ENCODE data around the gene SCML1. TPM values are rescaled to one million over a fixed set of nuclear protein-coding genes. Genes with fewer than 3 reads are reported as not detected.

SCML1 gene
- total RNA-seq, result 10 to 100 TPM; 14.9 to 18.8 (median 16.6) TPM

- Histone ChIP-seq H3K9me3 (no peaks in the 10 kb centered on the region), H3K4me3 (peak within 1 kb of the TSS; percentile 43 to 68 (median 50)), H3K4me1 (peaks cover 0 to 11% (median 0%) of the 10 kb centered on the region in 4 donors), H3K36me3 (no peaks in the 10 kb centered on the region), H3K27ac (peak within 1 kb of the TSS; percentile 79 to 97 (median 92)), H3K27me3 (no peaks in the 10 kb centered on the region)
- TF ChIP-seq CTCF (IDR thresholded peaks at IDR 0.05) (no peak), POLR2A (IDR thresholded peaks at IDR 0.05) (peak; percentile 36 to 65), EP300 (IDR thresholded peaks at IDR 0.05) (peak; percentile 58 to 84)
- DNase-seq (ENCODE audit: low spot score in 2 of 2), result peak; percentile 94 to 95
- 1 to 41% methylated on average over 27 to 56 of the region's 67 CpGs for WGBS, 2 donors
These were observed at the start of gene SCML1 for GRCh38 chrX:17736856-17737709. SCML1 (plus strand) TSS chrX:17737493; CDS start chrX:17744187, 6,694 bp downstream.

GRCh38 chrX:17687648-17688047 is 49.6 kb upstream of the SCML1 start:
- Histone ChIP-seq H3K27me3 (no peaks in the 10 kb centered on the region), H3K9me3 (no peaks in the 10 kb centered on the region), H3K4me3 (no peak overlapping the region), H3K27ac (no peak overlapping the region), H3K36me3 (no peaks in the 10 kb centered on the region), H3K4me1 (peaks cover 0 to 8% (median 0%) of the 10 kb centered on the region in 4 donors)
- WGBS, 2 donors, result 86 to 94% methylated on average over 6 to 14 of the region's 14 CpGs
- no peak for DNase-seq (ENCODE audit: low spot score in 2 of 2)
- TF ChIP-seq CTCF (IDR thresholded peaks at IDR 0.05), result no peak
- TF ChIP-seq EP300 (IDR thresholded peaks at IDR 0.05), result no peak
- TF ChIP-seq POLR2A (IDR thresholded peaks at IDR 0.05), result no peak

GRCh38 chrX:17689971-17690409 is 47.3 kb upstream of the SCML1 start:
- peaks cover 0 to 8% (median 0%) of the 10 kb centered on the region in 4 donors for H3K4me1 ChIP-seq
- H3K36me3 ChIP-seq, result no peaks in the 10 kb centered on the region
- 24 to 39% methylated on average over 4 of the region's 4 CpGs for WGBS, 2 donors
- peak in 1 of 2 donors; percentile 82 for DNase-seq (ENCODE audit: low spot score in 2 of 2)
- H3K27ac ChIP-seq, result no peak overlapping the region
- TF ChIP-seq CTCF (IDR thresholded peaks at IDR 0.05), result peak; percentile 29 to 79 (median 63)
- TF ChIP-seq POLR2A (IDR thresholded peaks at IDR 0.05), result no peak
- TF ChIP-seq EP300 (IDR thresholded peaks at IDR 0.05), result peak in 1 of 2 donors; percentile 38
- H3K9me3 ChIP-seq, result no peaks in the 10 kb centered on the region
- H3K4me3 ChIP-seq, result no peak overlapping the region
- no peaks in the 10 kb centered on the region for H3K27me3 ChIP-seq

GRCh38 chrX:17692709-17693346 is 44.5 kb upstream of the SCML1 start:
- no peaks in the 10 kb centered on the region for H3K36me3 ChIP-seq
- DNase-seq (ENCODE audit: low spot score in 2 of 2), result no peak
- no peak overlapping the region for H3K27ac ChIP-seq
- no peaks in the 10 kb centered on the region for H3K27me3 ChIP-seq
- H3K4me1 ChIP-seq, result peaks cover 0 to 8% (median 0%) of the 10 kb centered on the region in 4 donors
- WGBS, 2 donors, result 67 to 76% methylated on average over 4 to 5 of the region's 5 CpGs
- H3K9me3 ChIP-seq, result no peaks in the 10 kb centered on the region
- H3K4me3 ChIP-seq, result no peak overlapping the region
- no peak for TF ChIP-seq CTCF (IDR thresholded peaks at IDR 0.05)
- TF ChIP-seq EP300 (IDR thresholded peaks at IDR 0.05), result no peak

- Histone ChIP-seq H3K36me3 (no peaks in the 10 kb centered on the region), H3K4me1 (no peaks in the 10 kb centered on the region), H3K9me3 (no peaks in the 10 kb centered on the region), H3K4me3 (no peak overlapping the region), H3K27ac (no peak overlapping the region), H3K27me3 (no peaks in the 10 kb centered on the region)
- WGBS, 2 donors, result 79 to 85% methylated on average over 1 of the region's 1 CpG
- no peak for TF ChIP-seq CTCF (IDR thresholded peaks at IDR 0.05)
- no peak for TF ChIP-seq EP300 (IDR thresholded peaks at IDR 0.05)
- TF ChIP-seq POLR2A (IDR thresholded peaks at IDR 0.05), result no peak
- no peak for DNase-seq (ENCODE audit: low spot score in 2 of 2)
These were observed 40.1 kb upstream of the SCML1 start for GRCh38 chrX:17697191-17697590.

All from tibial nerve (tissue), 4 donors.